ENCODE measurements around the gene SLX4IP.

SLX4IP gene

GRCh38 chr20:10490257-10490656 is 55.2 kb downstream of the SLX4IP start:
- Mint-ChIP-seq H3K9me3 (ENCODE audit: low read depth) (no peaks in the 10 kb centered on the region), H3K4me3 (no peak overlapping the region), H3K4me1 (ENCODE audit: low read depth) (peaks cover 34% of the 10 kb centered on the region), H3K36me3 (peaks cover 7% of the 10 kb centered on the region), H3K27me3 (no peaks in the 10 kb centered on the region), H3K27ac (peak overlapping the region; percentile 50)

- H3K27me3 Mint-ChIP-seq: no peaks in the 10 kb centered on the region
- peaks cover 37% of the 10 kb centered on the region for H3K4me1 Mint-ChIP-seq (ENCODE audit: low read depth)
- H3K36me3 Mint-ChIP-seq: peaks cover 7% of the 10 kb centered on the region
Observed at GRCh38 chr20:10490706-10491105, 55.6 kb downstream of the SLX4IP start.

GRCh38 chr20:10492065-10492464 is 57.0 kb downstream of the SLX4IP start:
- Mint-ChIP-seq H3K36me3 (peaks cover 7% of the 10 kb centered on the region), H3K9me3 (ENCODE audit: low read depth) (no peaks in the 10 kb centered on the region), H3K27me3 (no peaks in the 10 kb centered on the region), H3K27ac (no peak overlapping the region), H3K4me1 (ENCODE audit: low read depth) (peaks cover 43% of the 10 kb centered on the region), H3K4me3 (no peak overlapping the region)

More at GRCh38 chr20:10490706-10491105, 55.6 kb downstream of the SLX4IP start:
- Mint-ChIP-seq H3K4me3 (no peak overlapping the region), H3K27ac (no peak overlapping the region), H3K9me3 (ENCODE audit: low read depth) (no peaks in the 10 kb centered on the region)

DNA sequence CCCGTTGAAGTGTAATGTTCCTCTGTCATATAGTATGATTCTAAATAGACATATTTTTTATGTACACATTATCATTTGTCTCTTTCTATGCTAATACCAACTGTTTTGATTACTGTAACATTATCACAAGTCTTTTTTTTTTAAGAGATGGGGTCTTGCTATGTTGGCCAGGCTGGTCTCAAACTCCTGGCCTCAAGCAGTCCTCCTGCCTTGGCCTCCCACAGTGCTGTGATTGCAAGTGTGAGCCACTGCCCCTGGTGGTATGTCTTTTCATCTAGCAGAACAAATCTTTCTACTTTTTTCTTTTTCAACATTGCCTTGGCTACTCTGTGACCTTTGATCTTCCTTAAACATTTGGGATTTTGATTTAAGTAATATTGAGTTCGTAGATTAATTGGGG is 57.7 kb downstream of the SLX4IP start:
- peaks cover 7% of the 10 kb centered on the region for H3K36me3 Mint-ChIP-seq

DNA sequence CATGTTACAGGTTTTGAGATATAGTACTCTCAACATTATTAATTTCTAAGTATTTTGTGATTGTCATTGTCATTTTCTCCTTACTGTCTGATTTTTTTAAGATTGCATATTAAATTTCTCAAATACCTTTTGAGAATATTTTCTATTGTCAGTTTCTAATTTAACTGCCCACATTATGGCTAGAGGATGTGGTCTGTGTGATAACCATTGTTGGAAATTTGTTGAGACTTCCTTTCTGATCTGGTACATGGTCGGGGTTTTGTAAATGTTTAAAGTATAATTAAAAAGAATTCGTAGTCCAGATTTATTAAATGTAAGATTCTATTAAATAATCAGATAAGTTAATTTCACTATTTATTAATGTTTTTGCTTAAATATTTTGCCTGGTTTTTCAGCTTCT is 60.1 kb downstream of the SLX4IP start:
- Mint-ChIP-seq H3K27ac (no peak overlapping the region), H3K27me3 (no peaks in the 10 kb centered on the region), H3K36me3 (peaks cover 8% of the 10 kb centered on the region), H3K4me1 (ENCODE audit: low read depth) (peaks cover 34% of the 10 kb centered on the region), H3K9me3 (ENCODE audit: low read depth) (no peaks in the 10 kb centered on the region), H3K4me3 (peak overlapping the region; percentile 35)

More for the DNA sequence above, 57.7 kb downstream of the SLX4IP start:
- Mint-ChIP-seq H3K4me1 (ENCODE audit: low read depth) (peaks cover 43% of the 10 kb centered on the region), H3K27me3 (no peaks in the 10 kb centered on the region), H3K27ac (no peak overlapping the region), H3K9me3 (ENCODE audit: low read depth) (no peaks in the 10 kb centered on the region), H3K4me3 (no peak overlapping the region)

GRCh38 chr20:10496465-10496864 is 61.4 kb downstream of the SLX4IP start:
- H3K27ac Mint-ChIP-seq: no peak overlapping the region
- no peaks in the 10 kb centered on the region for H3K27me3 Mint-ChIP-seq
- peaks cover 34% of the 10 kb centered on the region for H3K4me1 Mint-ChIP-seq (ENCODE audit: low read depth)
- H3K9me3 Mint-ChIP-seq (ENCODE audit: low read depth): no peaks in the 10 kb centered on the region
- H3K36me3 Mint-ChIP-seq: peaks cover 5% of the 10 kb centered on the region
- H3K4me3 Mint-ChIP-seq: no peak overlapping the region

DNA sequence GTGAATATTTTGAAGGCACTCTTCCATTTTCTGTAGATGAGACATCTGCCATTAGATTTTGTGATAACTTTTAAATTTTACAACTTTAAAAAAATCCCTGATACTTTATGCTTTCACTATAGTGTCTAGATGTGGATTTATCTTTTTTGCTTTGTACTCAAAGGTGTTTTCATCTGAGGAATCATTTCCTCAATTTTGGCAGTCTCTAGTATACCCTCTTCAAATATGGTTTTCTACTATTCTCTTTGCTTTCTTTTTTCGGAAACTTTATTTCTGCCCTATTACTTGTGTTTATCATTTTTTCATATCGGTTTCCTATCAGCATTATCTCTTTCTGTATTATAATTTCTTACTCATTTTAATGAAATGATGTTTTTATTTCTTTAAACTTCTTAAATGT is 62.2 kb downstream of the SLX4IP start:
- Mint-ChIP-seq H3K27ac (no peak overlapping the region), H3K4me1 (ENCODE audit: low read depth) (peaks cover 42% of the 10 kb centered on the region), H3K27me3 (no peaks in the 10 kb centered on the region), H3K4me3 (no peak overlapping the region), H3K36me3 (peaks cover 5% of the 10 kb centered on the region), H3K9me3 (ENCODE audit: low read depth) (no peaks in the 10 kb centered on the region)

DNA sequence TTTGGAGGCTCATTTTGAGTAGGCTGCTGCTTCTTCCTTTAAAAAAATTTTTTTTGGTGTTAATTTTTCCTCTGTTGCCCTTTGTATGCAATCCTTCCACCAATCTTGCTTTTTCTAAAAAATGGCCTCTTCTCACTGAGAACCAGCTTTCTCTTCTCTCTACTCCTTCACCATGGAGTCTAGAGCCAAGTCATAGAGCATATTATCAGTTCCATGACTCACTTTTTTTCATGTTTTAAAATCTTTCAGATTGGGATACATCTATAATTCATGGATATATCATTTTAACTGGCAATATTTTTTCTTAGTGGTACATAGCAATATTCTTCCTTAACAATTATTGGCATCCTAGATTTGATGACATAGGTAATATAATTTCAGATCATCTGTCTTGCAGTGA is 62.7 kb downstream of the SLX4IP start:
- Mint-ChIP-seq H3K27ac (no peak overlapping the region), H3K27me3 (no peaks in the 10 kb centered on the region), H3K4me1 (ENCODE audit: low read depth) (peaks cover 47% of the 10 kb centered on the region)

DNA sequence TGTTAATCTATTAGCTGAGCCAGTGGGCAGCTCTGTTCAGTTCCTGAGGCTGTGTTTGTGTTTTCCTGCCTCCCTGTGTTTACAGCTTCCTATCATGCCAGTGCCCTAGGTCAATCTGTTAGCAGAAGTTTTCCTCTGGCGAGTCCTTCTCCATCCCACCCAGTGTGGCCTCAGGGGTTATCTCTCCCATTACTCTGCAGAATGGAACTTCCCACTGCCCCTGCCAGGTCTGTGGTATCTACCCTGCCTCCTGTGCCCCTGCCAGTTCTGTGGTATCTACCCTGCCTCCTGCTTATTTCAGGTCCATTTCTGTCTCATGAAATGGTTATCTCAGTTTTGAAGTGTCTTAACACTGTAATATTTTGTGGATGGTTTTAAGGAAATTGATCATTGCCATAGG is 63.1 kb downstream of the SLX4IP start:
- peaks cover 2% of the 10 kb centered on the region for H3K36me3 Mint-ChIP-seq
- no peaks in the 10 kb centered on the region for H3K9me3 Mint-ChIP-seq (ENCODE audit: low read depth)
- peaks cover 50% of the 10 kb centered on the region for H3K4me1 Mint-ChIP-seq (ENCODE audit: low read depth)
- no peaks in the 10 kb centered on the region for H3K27me3 Mint-ChIP-seq
- no peak overlapping the region for H3K27ac Mint-ChIP-seq
- no peak overlapping the region for H3K4me3 Mint-ChIP-seq

More for the DNA sequence above, 62.7 kb downstream of the SLX4IP start:
- no peak overlapping the region for H3K4me3 Mint-ChIP-seq
- H3K9me3 Mint-ChIP-seq (ENCODE audit: low read depth): no peaks in the 10 kb centered on the region
- H3K36me3 Mint-ChIP-seq: peaks cover 5% of the 10 kb centered on the region

DNA sequence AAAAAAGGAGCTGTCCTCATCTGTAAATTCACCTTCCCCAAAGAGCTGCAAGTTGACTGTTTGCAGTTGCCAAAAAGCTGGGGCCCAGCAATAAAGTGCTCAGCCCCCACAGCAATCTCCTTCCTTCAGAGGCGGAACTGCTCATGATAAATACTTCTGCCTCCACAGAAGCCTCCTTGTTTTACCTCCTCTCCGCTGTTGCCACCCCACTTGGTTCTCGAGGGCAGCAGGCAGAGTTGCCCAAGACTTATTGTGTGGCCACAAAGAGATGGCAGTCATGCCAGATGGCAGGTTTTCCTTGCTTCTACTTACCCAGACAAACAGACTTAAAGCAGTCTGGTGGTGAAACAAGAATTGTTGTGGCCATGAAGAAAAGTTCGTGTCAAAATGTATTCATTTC is 66.3 kb downstream of the SLX4IP start:
- no peaks in the 10 kb centered on the region for H3K27me3 Mint-ChIP-seq
- peak overlapping the region; percentile 82 for H3K27ac Mint-ChIP-seq
- no peaks in the 10 kb centered on the region for H3K9me3 Mint-ChIP-seq (ENCODE audit: low read depth)
- H3K4me1 Mint-ChIP-seq (ENCODE audit: low read depth): peaks cover 38% of the 10 kb centered on the region
- H3K36me3 Mint-ChIP-seq: peaks cover 2% of the 10 kb centered on the region
- peak overlapping the region; percentile 84 for H3K4me3 Mint-ChIP-seq

DNA sequence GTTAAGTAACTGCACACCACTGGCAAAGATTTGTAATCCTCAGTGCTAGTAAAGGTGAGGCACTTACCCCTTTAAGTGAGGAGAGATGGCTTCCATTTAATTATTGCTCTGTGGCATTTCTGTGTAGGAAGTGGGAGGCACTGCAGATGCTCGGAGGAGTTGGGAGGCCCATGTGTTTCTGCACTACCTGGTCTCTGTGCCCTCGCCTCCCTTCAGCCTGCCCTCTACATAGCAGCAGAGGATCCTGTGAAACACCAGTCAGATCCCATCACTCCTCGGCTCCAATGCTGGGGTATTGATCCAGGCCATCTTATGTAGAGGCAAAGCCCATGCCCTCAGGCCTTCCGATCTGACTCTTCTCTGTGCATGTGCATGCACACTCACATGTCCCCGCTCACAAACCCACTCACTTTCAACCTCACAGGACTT is 67.0 kb downstream of the SLX4IP start:
- H3K36me3 Mint-ChIP-seq: peaks cover 2% of the 10 kb centered on the region
- peak overlapping the region; percentile 84 for H3K4me3 Mint-ChIP-seq
- no peaks in the 10 kb centered on the region for H3K9me3 Mint-ChIP-seq (ENCODE audit: low read depth)
- H3K27ac Mint-ChIP-seq: peak overlapping the region; percentile 82
- no peaks in the 10 kb centered on the region for H3K27me3 Mint-ChIP-seq
- H3K4me1 Mint-ChIP-seq (ENCODE audit: low read depth): peaks cover 36% of the 10 kb centered on the region

GRCh38 chr20:10504608-10504993 is 69.5 kb downstream of the SLX4IP start:
- H3K27me3 Mint-ChIP-seq: no peaks in the 10 kb centered on the region
- H3K4me3 Mint-ChIP-seq: no peak overlapping the region
- peaks cover 34% of the 10 kb centered on the region for H3K4me1 Mint-ChIP-seq (ENCODE audit: low read depth)
- no peak overlapping the region for H3K27ac Mint-ChIP-seq
- H3K36me3 Mint-ChIP-seq: peaks cover 2% of the 10 kb centered on the region
- no peaks in the 10 kb centered on the region for H3K9me3 Mint-ChIP-seq (ENCODE audit: low read depth)

- no peaks in the 10 kb centered on the region for H3K27me3 Mint-ChIP-seq
- H3K27ac Mint-ChIP-seq: no peak overlapping the region
- H3K4me1 Mint-ChIP-seq (ENCODE audit: low read depth): peaks cover 31% of the 10 kb centered on the region
- no peaks in the 10 kb centered on the region for H3K36me3 Mint-ChIP-seq
- H3K4me3 Mint-ChIP-seq: no peak overlapping the region
- no peaks in the 10 kb centered on the region for H3K9me3 Mint-ChIP-seq (ENCODE audit: low read depth)
Observed at GRCh38 chr20:10504994-10505730, 70.1 kb downstream of the SLX4IP start.

- Mint-ChIP-seq H3K36me3 (no peaks in the 10 kb centered on the region), H3K9me3 (ENCODE audit: low read depth) (no peaks in the 10 kb centered on the region), H3K27me3 (no peaks in the 10 kb centered on the region), H3K4me1 (ENCODE audit: low read depth) (peaks cover 29% of the 10 kb centered on the region), H3K27ac (no peak overlapping the region), H3K4me3 (no peak overlapping the region)
Observed at GRCh38 chr20:10505827-10506226, 70.7 kb downstream of the SLX4IP start.

GRCh38 chr20:10507052-10507451 is 71.9 kb downstream of the SLX4IP start:
- Mint-ChIP-seq H3K4me1 (ENCODE audit: low read depth) (peaks cover 28% of the 10 kb centered on the region), H3K27me3 (no peaks in the 10 kb centered on the region), H3K27ac (no peak overlapping the region), H3K9me3 (ENCODE audit: low read depth) (no peaks in the 10 kb centered on the region), H3K36me3 (peaks cover 2% of the 10 kb centered on the region), H3K4me3 (no peak overlapping the region)

GRCh38 chr20:10508060-10508459 is 73.0 kb downstream of the SLX4IP start:
- Mint-ChIP-seq H3K27ac (no peak overlapping the region), H3K27me3 (no peaks in the 10 kb centered on the region), H3K4me3 (no peak overlapping the region), H3K36me3 (peaks cover 2% of the 10 kb centered on the region), H3K9me3 (ENCODE audit: low read depth) (no peaks in the 10 kb centered on the region), H3K4me1 (ENCODE audit: low read depth) (peaks cover 19% of the 10 kb centered on the region)
